Measurements from ENCODE around the gene KRT4. TPM values are rescaled to one million over a fixed set of nuclear protein-coding genes. Genes with fewer than 3 reads are reported as not detected.

KRT4 gene
- total RNA-seq, 4 donors from 2014 or later: 0.51 to 1.1 (median 0.83) TPM; not detected in 1

DNA sequence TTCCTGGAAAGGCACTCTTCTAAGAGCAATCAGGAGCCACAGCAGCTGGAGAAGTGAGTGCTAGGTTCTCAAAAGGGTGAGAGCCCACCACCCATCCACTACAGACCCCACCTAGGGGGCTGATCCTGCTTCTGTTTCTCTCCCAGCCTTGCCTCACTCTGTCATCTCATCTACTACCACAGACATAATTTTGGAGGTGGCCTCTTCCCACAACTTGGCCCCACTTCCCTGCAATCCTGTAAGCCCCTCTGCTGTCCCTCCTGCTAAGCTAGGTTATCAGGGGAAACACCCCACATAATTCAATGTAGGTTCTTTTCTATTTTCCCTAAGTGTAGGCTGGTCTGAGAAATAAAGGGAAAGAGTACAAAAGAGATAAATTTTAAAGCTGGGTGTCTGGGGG, 53.3 kb downstream of the KRT4 start:
- intact Hi-C loops (cut with DNase I; ENCODE audit: low total_unique reads): no loop called here
- no peak overlapping the region for H3K4me3 ChIP-seq (ENCODE audit: low read depth, poor library complexity, severe bottlenecking)
- no peak for DNase-seq (ENCODE audit: low spot score in 2 of 2)
- TF ChIP-seq POLR2A (IDR thresholded peaks at IDR 0.05) (no peak), CTCF (IDR thresholded peaks at IDR 0.05) (no peak)

GRCh38 chr12:52759695-52760094, 54.2 kb downstream of the KRT4 start:
- no peak overlapping the region for H3K4me3 ChIP-seq (ENCODE audit: low read depth, poor library complexity, severe bottlenecking)
- intact Hi-C loops (cut with DNase I; ENCODE audit: low total_unique reads): no loop called here
- TF ChIP-seq POLR2A (IDR thresholded peaks at IDR 0.05) (no peak), CTCF (IDR thresholded peaks at IDR 0.05) (no peak)
- DNase-seq (ENCODE audit: low spot score in 2 of 2): no peak
- 50 to 75% methylated on average over 2 of the region's 2 CpGs for WGBS, 2 donors

GRCh38 chr12:52759218-52759617, 54.7 kb downstream of the KRT4 start:
- 25 to 49% methylated on average over 2 of the region's 2 CpGs for WGBS, 2 donors
- no peak for TF ChIP-seq CTCF (IDR thresholded peaks at IDR 0.05)
- no peak for TF ChIP-seq POLR2A (IDR thresholded peaks at IDR 0.05)
- H3K4me3 ChIP-seq (ENCODE audit: low read depth, poor library complexity, severe bottlenecking): no peak overlapping the region
- intact Hi-C loops (cut with DNase I; ENCODE audit: low total_unique reads): no loop called here
- no peak for DNase-seq (ENCODE audit: low spot score in 2 of 2)

GRCh38 chr12:52757449-52758176, 56.3 kb downstream of the KRT4 start:
- no peak for TF ChIP-seq POLR2A (IDR thresholded peaks at IDR 0.05)
- no peak for TF ChIP-seq CTCF (IDR thresholded peaks at IDR 0.05)
- no peak overlapping the region for H3K4me3 ChIP-seq (ENCODE audit: low read depth, poor library complexity, severe bottlenecking)
- 37 to 40% methylated on average over 1 of the region's 1 CpG for WGBS, 2 donors
- no peak for DNase-seq (ENCODE audit: low spot score in 2 of 2)
- intact Hi-C loops (cut with DNase I; ENCODE audit: low total_unique reads): no loop called here

Other genes with a start within 250 kb of the KRT4 start
- gene KRT74, start 240.3 kb downstream of the KRT4 start, total RNA-seq: 10 to 100 TPM in 1 of 4 donors, 1 to 10 TPM in 1, under 1 TPM in 2; 0.30 to 14.6 (median 0.82) TPM
- gene KRT72, start 212.7 kb downstream of the KRT4 start, total RNA-seq: 10 to 100 TPM in 2 of 4 donors, 1 to 10 TPM in 1, under 1 TPM in 1; 0.42 to 14.0 (median 7.1) TPM
- 10 to 100 TPM in 1 of 4 donors, 1 to 10 TPM in 3; 3.0 to 15.3 (median 6.0) TPM for gene KRT73, start 195.6 kb downstream of the KRT4 start, total RNA-seq
- gene KRT2, start 161.9 kb downstream of the KRT4 start, total RNA-seq: 1,000 to 10,000 TPM; 1,166 to 2,212 (median 1,643) TPM
- 1,000 to 10,000 TPM; 5,671 to 8,911 (median 6,268) TPM for gene KRT1, start 133.7 kb downstream of the KRT4 start, total RNA-seq
- gene KRT77, start 110.6 kb downstream of the KRT4 start, total RNA-seq: 100 to 1,000 TPM; 122 to 659 (median 243) TPM
- not detected for gene KRT76, start 36.8 kb downstream of the KRT4 start, total RNA-seq
- gene KRT3, start 18.0 kb downstream of the KRT4 start, total RNA-seq: not detected
- 100 to 1,000 TPM in 2 of 4 donors, 10 to 100 TPM in 1, 1 to 10 TPM in 1; 8.5 to 259 (median 78.2) TPM for gene KRT79, start 20.2 kb upstream of the KRT4 start, total RNA-seq
- 100 to 1,000 TPM; 114 to 250 (median 183) TPM for gene KRT78, start 34.9 kb upstream of the KRT4 start, total RNA-seq
- gene KRT8, start 91.0 kb upstream of the KRT4 start, total RNA-seq: 10 to 100 TPM; 18.1 to 96.0 (median 58.2) TPM
- gene KRT18, start 135.0 kb upstream of the KRT4 start, total RNA-seq: 10 to 100 TPM; 23.3 to 97.2 (median 70.9) TPM
- 100 to 1,000 TPM; 499 to 623 (median 546) TPM for gene EIF4B, start 192.3 kb upstream of the KRT4 start, total RNA-seq
- 10 to 100 TPM; 21.8 to 87.1 (median 65.9) TPM for gene TNS2, start 235.9 kb upstream of the KRT4 start, total RNA-seq